LHCN-M2 (cell line): ENCODE measurements around the gene ZMIZ1. TPM values are rescaled to one million over a fixed set of nuclear protein-coding genes. Genes with fewer than 3 reads are reported as not detected.
"Not testable (repeated sequence)": the region's sequence is repeated elsewhere in the genome, so short reads cannot be mapped to it uniquely, and the experiment has no call there.

Experiments used
- DNase-seq: peaks from one replicate; pipeline ENCODE4 v3.0.0-alpha.2; 2012; ENCODE audit warnings: low read depth
- total RNA-seq: library from RNA; depleted of rRNA; stranded (reverse); fragments of >200 nt; gene quantifications from 2 replicates; pipeline ENCODE4 v1.2.3, GENCODE V29; 2014

ZMIZ1 gene
- total RNA-seq, 1 experiment from 2014 or later = 12.5 TPM

DNA sequence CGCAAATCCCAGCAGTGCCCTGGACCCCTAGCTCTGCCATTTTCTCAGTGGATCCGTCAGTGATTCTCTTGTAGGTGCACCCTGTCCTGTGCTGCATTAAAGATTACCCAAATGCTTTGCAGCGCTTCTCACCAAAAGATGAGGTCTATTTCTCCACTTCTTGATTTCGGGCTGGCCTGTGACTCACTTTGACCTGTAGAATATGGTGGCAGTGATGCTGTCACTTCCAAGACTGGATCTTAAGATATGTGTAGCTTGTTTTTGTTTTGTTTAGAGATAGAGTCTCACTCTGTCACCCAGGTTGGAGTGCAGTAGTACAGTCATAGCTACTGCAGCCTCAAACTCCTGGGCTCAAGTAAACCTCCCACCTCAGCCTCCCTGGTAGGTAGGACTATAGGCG is 37.0 kb upstream of the ZMIZ1 start:
- no peak for DNase-seq

DNA sequence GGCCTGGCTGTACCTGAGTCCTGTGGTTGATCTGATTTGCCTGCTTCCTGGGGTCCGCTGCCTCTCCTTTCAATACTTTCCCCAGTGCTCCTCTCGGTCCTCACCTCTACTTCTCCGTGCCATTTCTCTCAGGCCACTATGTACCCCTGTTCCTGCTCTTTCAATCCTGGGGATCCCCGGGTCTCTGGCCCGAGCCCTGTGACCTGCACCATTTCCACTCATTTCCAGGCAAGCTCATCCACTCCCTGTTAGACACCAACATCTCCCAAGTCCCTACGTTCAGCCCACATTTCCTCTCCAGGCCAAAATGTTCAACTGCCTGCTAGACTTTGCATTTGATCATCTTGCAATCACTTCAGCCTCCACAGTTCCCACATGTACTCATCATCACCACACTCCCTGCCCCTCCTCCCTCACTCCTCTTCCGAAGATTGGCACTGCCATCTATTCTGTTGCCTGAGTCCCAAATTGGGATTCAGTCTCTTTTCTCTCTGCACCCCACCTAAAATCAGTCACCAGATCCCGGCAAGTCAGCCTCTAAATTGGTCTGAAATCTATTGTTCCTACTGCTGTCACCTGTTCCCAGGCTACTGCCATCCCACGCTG is 34.4 kb upstream of the ZMIZ1 start:
- no peak for DNase-seq

DNA sequence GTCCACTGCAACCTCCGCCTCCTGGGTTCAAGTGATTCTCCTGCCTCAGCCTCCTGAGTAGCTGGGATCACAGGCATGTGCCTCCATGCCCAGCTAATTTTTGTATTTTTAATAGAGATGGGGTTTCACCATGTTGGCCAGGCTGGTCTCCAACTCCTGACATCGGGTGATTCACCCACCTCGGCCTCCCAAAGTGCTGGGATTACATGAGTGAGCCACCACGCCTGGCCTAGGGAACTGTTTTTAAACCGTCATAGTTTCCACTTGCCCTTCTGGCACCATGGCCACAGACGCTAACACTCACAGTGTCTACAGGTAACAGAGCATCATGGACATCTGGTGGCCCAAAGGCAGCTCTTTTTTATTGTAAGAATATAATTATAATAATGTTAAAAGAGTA is 32.4 kb upstream of the ZMIZ1 start:
- not testable (repeated sequence) for DNase-seq

DNA sequence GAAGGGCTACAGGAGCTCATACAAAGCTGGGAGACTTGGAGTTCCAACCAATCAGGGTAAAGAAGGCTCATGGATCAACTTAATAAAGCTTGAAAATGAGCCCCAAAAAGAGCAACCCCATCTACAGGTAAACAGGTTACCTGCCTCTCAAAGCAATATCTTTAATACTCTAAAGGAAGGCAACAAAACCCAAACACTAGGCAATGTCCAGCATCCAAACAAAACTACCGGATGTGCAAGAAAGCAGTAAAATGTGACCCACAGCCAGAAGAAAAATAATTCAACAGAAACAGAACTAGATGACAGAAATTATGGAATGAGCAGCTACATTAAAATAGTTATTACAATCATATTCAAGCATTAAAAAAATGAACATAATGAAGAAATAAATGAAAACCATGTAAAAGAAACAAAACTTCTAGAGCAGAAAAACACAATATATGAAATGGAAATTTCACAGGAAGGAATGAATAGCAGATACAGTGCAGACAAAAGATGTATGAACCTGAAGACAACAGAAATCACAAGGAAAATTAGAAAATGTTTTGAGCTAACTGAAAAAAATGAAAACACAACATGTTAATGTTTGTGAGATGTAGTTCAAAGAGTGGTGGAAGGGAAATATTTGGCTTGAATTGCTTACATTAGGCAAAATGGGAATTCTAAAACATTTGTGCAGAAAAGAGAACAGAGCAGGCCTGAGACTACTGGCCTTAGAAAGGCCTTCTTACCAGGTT is 30.5 kb upstream of the ZMIZ1 start:
- no peak for DNase-seq

DNA sequence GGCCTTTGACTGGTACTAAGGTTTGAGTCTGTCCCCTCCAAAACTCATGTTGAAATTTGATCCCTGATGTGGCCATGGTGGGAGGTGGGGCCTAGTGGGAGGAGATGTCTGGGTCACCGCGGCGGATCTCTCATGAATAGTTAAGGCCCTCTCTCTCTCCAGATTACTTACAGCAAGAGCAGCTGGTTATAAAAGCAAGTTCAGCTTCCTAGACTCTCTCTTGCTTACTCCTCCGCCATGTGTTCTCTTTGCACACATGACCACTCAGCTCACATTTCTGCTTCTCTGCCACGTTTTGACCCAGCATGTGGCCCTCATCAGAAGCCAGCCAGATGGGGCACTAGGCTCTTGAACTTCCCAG is 29.9 kb upstream of the ZMIZ1 start:
- DNase-seq = no peak

DNA sequence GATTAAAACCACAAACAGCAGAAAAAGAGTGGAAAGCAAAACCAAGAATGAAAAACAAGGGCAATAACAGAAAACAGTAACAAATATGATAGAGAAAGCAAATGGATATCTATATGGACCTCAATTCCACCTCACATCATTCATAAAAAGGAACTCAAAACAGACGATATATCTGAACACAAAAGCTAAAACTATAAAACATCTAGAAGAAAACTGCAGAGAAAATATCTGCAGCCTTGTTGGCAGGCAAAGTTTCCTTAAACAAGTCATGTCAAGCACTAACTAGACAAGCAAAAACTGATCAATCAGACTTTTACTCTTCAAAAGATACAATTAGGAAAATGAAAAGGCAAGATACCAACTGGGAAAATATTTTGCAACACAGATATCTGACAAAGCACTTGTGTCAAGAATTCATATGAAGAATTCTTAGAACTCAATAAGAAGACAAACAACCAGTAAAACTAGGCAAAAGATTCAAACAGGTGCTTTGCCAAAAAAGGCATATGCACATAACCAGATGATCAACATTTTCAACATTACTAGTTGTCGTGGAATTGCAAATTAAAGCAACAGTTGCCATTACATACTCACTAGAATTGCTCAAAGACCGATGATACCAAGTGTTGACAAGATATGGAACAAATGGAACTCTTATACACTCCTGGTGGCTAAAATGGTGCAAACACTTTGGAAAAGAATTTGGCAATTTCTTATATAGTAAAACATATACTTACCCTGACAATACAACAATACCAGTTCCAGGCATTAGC is 25.9 kb upstream of the ZMIZ1 start:
- no peak for DNase-seq

DNA sequence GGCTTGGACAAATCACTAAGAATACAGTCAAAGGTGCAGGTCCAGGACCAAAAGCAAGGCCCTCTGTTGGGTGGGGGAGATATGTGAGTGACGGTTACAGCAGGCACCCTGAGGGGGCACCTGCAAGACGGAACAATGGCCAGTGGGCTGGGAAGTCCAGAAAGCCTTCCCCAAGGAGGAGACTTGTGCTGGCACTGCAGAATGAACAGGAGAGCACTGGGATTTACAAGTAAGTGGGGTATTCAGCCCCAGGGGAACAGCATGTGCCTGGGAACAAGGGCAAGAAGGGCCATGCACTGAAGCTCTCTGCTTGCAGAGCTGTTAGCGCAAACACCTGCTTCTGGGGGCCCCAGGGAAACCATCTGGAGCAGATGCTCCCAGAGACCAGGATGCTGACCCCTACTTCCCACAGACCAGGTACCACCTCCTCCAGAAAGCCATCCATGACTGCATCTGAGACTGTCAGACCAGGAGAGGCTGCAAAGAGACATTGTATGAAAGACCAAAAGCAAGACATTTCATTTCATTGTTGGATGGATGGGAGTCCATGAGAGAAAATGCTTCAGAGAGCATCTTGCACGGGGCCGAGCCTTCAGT is 24.6 kb upstream of the ZMIZ1 start:
- no peak for DNase-seq

DNA sequence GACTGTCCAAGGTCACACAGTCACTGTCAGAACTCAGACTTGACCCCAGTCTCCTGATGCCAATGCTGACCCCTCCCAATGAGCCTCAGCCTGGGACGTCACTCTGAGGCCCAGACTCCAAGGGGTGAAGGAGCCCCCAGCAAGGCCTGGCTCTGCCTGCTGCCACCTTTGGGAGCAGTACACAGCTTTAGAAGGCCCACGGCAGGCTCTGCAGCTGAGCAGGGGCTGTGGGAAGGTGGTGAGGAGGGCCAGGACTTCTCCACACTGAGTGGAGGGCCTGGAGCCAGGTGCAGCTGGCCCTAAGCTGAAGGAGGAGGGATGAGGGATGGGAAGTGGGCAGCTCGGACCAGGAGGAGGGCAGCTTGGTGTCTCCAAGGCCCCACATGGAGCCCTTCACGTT is 23.9 kb upstream of the ZMIZ1 start:
- no peak for DNase-seq

DNA sequence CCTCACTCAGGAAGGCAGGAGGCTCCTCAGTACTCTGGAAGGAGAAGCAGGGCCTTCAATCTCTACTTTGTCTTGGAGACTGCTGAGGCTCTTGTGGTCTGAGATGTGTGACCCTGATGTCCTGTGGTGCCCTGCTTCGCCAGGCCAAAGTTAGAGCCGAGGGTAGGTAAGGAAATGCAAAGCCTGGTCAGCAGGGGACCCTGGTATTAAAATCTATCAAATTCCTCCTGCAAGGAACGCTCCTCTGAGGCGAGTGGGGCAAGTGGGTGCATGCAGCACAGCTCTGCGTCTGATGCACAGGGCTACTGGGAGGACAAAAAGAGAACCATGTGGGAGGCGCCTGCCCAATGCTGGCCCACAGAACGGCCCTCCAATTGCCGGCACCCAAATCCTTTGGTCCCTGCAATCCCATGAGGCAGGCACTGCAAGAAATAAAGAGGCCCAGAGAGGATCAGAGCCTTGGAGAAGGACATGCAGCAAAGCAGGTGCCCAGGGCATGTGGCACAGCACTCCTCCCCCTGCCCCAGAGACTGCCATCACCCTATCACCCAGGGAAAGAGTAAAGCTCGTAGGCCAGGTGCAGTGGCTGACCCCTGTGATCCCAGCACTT is 23.1 kb upstream of the ZMIZ1 start:
- DNase-seq = no peak

DNA sequence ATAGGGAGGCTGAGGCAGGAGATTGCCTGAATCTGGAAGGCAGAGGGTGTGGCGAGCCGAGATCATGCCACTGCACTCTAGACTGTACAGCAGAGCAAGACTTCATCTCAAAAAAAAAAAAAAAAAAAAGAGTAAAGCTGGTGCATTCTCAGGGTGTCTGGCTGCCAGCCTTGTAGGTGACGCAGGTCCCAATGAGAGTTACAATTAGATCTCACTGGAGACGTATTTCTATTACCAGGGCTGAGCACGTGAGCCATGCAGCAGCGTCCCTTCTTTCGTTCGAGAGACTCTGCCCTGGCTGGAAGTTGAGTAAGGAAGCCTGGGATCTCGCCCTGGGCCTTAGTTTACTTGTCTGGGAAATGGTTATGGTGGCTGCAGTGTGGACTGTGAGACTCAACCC is 22.4 kb upstream of the ZMIZ1 start:
- no peak for DNase-seq

DNA sequence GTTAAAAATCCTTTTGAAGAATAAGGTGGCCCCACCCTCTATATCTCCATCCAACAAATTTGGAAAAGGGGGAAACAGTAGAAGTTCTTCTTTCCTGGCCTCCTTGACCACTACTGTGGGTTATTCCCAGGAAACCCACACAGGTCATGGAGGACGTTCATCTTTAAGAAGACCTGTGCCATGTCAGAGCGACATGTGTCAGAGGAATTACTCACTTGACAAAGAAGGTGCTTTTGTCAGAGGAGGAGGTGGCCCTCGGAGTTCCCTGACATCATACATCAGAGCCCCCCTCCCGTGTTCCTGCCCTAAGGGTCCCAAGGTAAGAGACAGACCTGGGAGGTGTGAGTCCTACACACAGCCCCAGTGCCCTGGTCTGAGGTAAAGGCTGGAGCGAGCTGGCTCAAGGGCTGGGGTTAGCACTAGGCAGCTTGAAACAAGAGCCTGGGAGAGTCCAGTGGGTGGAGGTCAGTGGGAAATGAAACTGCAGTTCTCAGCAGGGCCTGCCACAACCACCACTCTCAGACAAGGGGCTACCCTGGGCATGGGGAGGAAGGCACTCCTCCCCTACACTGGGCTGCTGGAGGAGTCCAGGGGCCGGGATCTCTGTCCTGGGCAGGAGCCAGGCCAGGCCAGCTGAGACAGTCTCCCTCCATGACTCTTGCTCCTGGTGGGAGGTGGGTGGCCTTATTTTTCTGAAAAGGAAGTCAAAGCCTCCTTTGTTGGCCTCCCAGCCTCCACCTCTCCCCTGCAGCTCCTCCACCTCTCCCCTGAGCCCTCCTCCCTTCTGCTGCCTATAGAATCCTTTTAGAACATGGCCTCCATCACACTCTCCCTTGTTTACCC is 21.8 kb upstream of the ZMIZ1 start:
- DNase-seq = no peak

DNA sequence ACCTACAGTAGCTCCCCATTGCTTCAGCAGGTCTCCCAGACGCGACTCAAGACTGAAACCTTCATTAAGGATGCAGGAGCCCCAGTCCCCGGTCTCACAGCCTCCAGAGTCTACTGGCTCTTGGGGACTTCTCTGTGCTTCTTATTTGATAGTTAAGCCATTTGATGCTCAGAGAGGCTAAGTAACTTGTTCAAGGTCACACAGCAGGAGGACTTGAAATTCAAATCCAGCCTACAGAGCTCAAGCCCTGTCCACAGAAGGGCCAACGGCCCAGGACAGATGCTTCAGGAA is 21.2 kb upstream of the ZMIZ1 start:
- no peak for DNase-seq

DNA sequence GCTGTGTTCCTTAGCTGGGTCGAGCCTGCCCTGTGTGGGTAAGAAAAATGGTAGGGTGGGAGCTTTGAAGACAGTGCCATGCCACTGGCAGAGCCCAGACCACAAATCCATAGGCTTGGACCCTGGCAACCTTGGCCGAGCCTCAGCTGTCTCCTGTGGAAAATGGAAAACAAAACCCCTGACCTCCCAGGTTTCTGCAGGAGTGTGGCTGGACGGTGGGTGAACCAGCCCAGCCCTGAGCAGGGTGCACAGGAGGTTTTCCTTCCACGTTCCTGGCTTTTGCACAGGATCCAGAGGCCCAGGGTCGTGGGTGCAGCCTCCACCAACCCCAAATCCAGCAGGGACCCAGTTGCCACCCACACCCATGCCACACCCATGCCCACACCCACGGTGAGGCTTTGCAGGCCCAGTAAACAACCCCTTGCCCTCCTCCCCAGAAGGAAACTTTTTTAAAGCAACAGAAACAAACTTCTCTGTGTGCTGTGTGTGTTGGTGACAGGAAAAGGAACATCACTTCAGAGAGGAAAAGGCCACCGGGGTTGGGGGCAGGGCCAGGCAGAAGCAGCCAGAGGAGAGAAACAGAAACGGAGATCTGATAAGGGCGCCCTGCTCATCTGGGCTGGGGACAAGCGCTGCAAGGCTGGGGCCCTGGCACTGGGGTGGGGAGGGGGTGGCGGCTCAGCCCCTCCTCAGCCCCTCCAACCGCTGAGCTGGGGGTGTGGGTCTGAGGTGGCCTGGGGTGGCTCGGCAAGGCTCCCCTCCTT is 20.7 kb upstream of the ZMIZ1 start:
- no peak for DNase-seq

DNA sequence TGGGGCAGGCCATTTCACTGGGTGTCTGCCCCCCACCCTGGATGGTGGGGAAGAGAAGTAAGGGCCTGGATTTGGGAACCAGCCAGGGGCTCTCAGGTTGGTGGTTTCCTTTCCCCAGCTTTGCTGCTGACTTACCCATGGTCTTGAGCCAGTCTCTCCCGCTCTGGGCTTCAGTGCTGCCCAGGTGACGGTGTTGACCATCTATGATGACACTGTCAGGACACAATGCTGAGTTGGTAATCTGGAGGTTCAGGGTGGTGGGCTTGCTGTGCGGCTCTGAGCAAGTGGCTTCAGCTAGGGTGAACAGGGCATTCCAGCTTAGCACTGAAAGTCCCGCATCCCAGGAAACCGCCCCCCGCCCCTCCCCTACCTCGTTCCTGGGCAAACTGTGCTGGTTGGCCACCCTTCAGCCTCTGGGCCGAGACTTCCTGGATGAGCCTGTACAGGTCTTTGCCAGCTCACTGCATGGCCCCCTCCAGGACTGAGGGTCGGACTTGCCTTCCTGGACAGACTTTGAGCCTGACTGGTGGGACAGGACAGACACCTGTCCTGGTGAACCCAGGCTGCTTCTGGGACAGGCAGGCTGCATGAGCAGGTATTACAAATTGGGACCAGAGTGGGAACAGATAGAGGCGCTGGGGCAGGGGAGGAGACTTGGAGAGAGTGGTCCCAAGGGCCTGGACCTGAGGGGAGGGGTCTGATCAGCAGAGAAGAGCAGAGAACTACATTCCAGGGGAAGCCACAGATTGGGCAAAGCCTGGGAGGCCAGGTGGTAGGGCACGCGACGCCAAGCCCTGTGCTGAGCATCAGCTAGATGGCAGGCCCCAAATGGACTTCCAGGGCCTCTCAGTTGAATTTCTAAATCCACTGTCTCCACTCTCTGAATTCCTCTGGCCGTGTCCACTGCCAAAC is 19.9 kb upstream of the ZMIZ1 start:
- no peak for DNase-seq

DNA sequence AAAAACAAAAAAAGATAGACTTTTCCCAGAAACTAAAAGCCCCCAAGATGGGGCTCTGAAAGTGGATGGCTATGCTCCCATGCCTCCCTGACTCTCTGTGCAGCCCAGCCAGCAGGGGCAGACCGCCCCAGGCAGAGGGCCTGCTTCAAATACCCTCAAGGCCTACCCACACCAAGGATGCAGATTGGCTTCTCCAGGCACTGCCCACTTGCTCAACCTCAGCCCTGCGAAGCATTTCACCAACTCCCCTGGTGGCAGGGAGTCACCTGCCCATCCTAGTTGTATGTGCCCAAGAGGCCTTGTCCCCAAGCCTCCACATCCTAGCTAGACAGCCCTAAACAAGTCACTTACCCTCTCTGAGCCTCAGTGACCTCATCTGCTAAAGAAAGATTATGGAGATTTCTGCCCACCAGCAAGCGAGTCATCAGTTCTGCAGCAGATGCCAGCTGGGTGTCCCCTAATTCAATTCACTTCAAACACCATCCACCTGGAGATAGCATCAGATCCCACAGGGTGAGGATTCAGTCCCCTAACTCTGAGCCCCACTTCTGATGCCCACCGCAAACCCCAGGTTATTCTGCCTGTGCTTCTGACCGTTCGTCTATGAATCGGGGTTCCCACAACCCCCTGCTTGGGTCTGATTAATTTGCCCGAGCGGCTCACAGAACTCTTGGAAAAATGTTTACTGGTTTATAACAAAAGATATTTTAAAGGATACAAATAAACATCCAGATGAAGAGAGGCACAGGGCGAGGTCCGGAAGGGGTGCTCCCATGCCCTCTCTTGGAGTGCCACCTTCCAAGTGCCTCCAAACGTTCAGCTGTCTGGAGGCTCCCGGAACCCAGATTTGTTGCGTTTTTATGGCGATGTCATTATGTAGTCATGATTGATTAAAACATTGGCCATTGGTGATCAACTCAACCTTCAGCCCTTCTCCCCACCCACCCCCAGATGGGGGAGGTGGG is 18.6 kb upstream of the ZMIZ1 start:
- DNase-seq = peak; percentile 25

DNA sequence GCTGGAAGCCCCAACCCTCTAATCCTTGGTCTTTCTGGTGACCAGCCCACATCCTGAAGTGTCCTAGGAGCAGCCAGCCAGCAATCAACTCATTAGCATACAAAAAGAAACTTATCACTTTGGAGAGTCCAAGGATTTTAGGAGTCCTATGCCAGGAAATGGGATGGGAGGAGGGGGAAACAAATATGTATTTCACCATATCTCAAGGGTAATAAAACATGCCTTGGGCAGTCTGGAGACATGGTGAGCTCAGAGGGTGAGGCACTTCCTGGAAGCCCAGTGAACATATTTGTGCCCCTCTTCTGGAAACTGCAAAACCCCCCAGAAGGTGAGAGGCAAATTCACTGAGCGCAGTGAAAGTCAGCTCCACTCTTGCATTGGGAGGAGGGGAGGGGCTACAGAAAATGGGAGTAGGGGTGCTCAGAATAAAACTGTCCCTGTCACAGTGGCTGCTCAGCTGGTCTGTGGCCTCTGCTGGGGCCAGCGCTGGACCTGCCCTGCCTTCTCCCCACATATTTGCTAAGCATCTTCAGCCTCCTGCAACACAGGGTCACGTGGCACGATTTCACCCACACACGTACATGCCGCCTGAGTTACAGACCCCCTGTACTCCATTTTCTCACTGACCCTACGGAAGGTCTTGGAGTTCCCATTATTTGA is 17.7 kb upstream of the ZMIZ1 start:
- no peak for DNase-seq

DNA sequence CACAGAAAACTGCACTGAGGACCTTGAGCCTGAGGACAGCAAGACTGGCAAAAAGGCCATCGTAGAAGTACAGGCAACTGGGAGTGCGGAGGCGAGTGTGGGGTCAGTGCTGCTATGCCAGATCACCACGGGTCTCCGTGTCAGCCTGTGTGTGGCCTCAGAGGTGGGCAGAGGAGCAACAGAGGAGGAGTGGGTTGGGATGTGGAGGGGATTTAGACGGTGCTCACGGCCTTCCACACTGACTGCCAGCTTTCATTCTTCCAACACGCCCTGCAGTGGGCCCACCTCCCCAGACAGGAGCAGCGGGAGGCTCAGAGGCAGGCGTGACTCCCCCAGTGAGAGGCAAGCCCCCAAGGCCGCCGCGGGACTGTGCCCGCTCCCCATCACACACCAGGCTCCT is 17.0 kb upstream of the ZMIZ1 start:
- DNase-seq = no peak
